OCI-LY7 (cell line): Measurements from ENCODE around the gene SERGEF. TPM values are rescaled to one million over a fixed set of nuclear protein-coding genes. Genes with fewer than 3 reads are reported as not detected.

ENCODE experiments used
- BruUV-seq: library from RNA; stranded (reverse); fragments of 400-500 nt; replicated peaks from 2 replicates; lab custom pipeline; 2021; lab: Mats Ljungman, UMichigan
- CTCF ChIA-PET: fragments of 300-600 bp; sonication (Branson Sonifier 250); formaldehyde crosslinking; loops from one replicate; lab custom pipeline; 2022; ENCODE audit warnings: antibody characterized with exemption; ENCODE audit not compliant: unreplicated experiment; lab: Charles Lee
- POLR2A ChIA-PET: fragments of 300-600 bp; sonication (Branson Sonifier 250); formaldehyde crosslinking; loops from one replicate; lab custom pipeline; 2022; ENCODE audit warnings: antibody characterized with exemption; lab: Charles Lee
- DNase-seq: peaks from one replicate; pipeline ENCODE4 v3.0.0-alpha.2; 2015; ENCODE audit warnings: low spot score
- H2AFZ ChIP-seq: fragments of 200-600 bp; sonication (generic), shearing (Covaris generic); 2 replicates; pipeline ENCODE4 v1.6.1; 2014; ENCODE audit warnings: mild to moderate bottlenecking, antibody characterized with exemption, low read length, moderate library complexity
- H3K27ac ChIP-seq: fragments of 200-600 bp; sonication (generic); 2 replicates; pipeline ENCODE4 v1.5.1; 2014; ENCODE audit warnings: mixed run types, low read depth, mild to moderate bottlenecking, moderate library complexity, low read length, inconsistent platforms; ENCODE audit not compliant: poor library complexity, severe bottlenecking
- H3K36me3 ChIP-seq: fragments of 200-600 bp; sonication (generic); 2 replicates; pipeline ENCODE4 v1.6.1; 2014; ENCODE audit warnings: mild to moderate bottlenecking, antibody characterized with exemption, low read length, moderate library complexity, mixed read lengths; ENCODE audit not compliant: insufficient read depth
- H3K4me1 ChIP-seq: fragments of 200-600 bp; sonication (generic); 2 replicates; pipeline ENCODE4 v1.5.1; 2014; ENCODE audit warnings: mild to moderate bottlenecking, low read length; ENCODE audit not compliant: insufficient read depth, poor library complexity, severe bottlenecking
- H3K4me2 ChIP-seq: fragments of 200-600 bp; sonication (generic); 2 replicates; pipeline ENCODE4 v1.6.1; 2014; ENCODE audit warnings: mild to moderate bottlenecking, low read length
- H3K4me3 ChIP-seq: fragments of 200-600 bp; sonication (generic); 2 replicates; pipeline ENCODE4 v1.5.1; 2014; ENCODE audit warnings: mild to moderate bottlenecking, low read depth, low read length; ENCODE audit not compliant: poor library complexity, severe bottlenecking
- H3K79me2 ChIP-seq: fragments of 200-600 bp; sonication (generic); 2 replicates; pipeline ENCODE4 v1.6.1; 2016; ENCODE audit warnings: low read depth, mild to moderate bottlenecking, low read length, moderate library complexity, mixed read lengths; ENCODE audit not compliant: insufficient read depth
- H3K9me2 ChIP-seq: fragments of 200-600 bp; sonication (generic); 2 replicates; pipeline ENCODE4 v1.6.1; 2016; ENCODE audit warnings: mild to moderate bottlenecking, low read length, mixed read lengths; ENCODE audit not compliant: insufficient read depth
- H3K9me3 ChIP-seq: fragments of 200-600 bp; sonication (generic); 2 replicates; pipeline ENCODE4 v1.6.1; 2014; ENCODE audit warnings: mild to moderate bottlenecking, mixed run types, low read length, mixed read lengths
- H4K20me1 ChIP-seq: fragments of 200-600 bp; sonication (generic); 2 replicates; pipeline ENCODE4 v1.6.1; 2014; ENCODE audit warnings: mild to moderate bottlenecking, antibody characterized with exemption, low read length, moderate library complexity, mixed read lengths; ENCODE audit not compliant: insufficient read depth
- CTCF ChIP-seq: fragments of 200-600 bp; sonication (generic); conservative IDR thresholded peaks from 2 replicates; pipeline ENCODE4 v1.5.1; 2014; ENCODE audit warnings: mild to moderate bottlenecking, antibody characterized with exemption, low read length, moderate library complexity, mixed read lengths
- EZH2phosphoT487 ChIP-seq: fragments of 200-600 bp; sonication (generic); IDR thresholded peaks from 2 replicates; pipeline ENCODE4 v1.6.1; 2018; ENCODE audit warnings: low read depth, borderline replicate concordance, mild to moderate bottlenecking, mixed run types, antibody characterized with exemption, low read length, moderate library complexity, mixed read lengths
- intact Hi-C: fragments of 100-400 bp; cut with micrococcal nuclease; formaldehyde crosslinking; loops from one replicate; pipeline ENCODE4 v1.10.0; 2022; ENCODE audit not compliant: unreplicated experiment
- total RNA-seq, 2 experiments: library from RNA; depleted of rRNA in 1 of 2; stranded (reverse); fragments of >200 nt in 1 of 2; shearing (Covaris generic) in 1 of 2; gene quantifications; 2 replicates each; pipeline ENCODE4 v1.2.3, GENCODE V29; 2014 to 2022

Gene SERGEF
- total RNA-seq, 2 experiments from 2014 or later, result 35.4 to 42.2 TPM

DNA sequence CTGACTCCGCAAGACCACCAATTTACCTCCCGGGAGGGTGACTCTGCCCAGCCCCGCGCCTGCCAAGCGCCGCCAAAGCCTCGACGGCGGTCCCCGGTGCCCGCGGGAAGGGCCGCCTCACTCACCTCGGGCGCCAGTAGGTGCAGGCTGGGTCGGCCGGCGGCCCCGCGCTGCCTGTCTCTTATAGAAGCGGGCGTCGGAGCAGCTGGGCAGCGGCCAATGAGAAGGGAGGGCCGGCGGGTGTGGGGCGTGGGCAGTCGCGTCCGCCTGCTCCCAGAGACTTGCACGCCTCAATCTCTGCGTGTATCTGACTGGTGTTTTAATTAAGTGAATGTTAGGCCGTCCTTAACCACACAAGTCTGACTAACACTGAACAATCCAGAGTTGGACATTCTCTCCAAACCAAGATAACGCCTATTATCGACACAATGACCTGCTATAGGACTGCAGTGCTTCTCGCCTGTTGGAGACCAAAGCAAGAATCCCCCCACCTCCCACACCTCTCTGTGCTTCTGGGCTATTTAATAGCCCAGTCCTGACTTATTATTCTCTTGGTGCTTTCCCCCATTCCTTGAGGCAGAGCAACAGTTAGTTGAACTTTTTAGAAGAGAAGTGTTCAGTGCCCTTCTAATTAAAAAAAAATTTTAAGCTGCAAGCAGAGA lies 33.4 kb upstream of the SERGEF start, which contains the start of gene TPH1:
Gene TPH1, minus strand, starts transcription at position 154 of the 662 bp plus-strand sequence. CDS start 5,507 bp downstream, outside the sequence.
- intact Hi-C loops, result no loop called here
- CTCF ChIA-PET, result no interaction called here
- Histone ChIP-seq H3K27ac (no peak within 1 kb of the TSS), H3K4me1 (no peaks in the 10 kb centered on the region), H3K79me2 (no peaks in the 10 kb centered on the region), H3K36me3 (no peaks in the 10 kb centered on the region), H3K4me2 (no peak within 1 kb of the TSS), H3K4me3 (no peak within 1 kb of the TSS), H3K9me2 (no peaks in the 10 kb centered on the region), H2AFZ (no peak within 1 kb of the TSS), H4K20me1 (no peaks in the 10 kb centered on the region), H3K9me3 (no peaks in the 10 kb centered on the region)
- no TSS peak for BruUV-seq
- no peak for DNase-seq
- POLR2A ChIA-PET, result no interaction called here
- TF ChIP-seq CTCF (no peak), EZH2phosphoT487 (no peak)

DNA sequence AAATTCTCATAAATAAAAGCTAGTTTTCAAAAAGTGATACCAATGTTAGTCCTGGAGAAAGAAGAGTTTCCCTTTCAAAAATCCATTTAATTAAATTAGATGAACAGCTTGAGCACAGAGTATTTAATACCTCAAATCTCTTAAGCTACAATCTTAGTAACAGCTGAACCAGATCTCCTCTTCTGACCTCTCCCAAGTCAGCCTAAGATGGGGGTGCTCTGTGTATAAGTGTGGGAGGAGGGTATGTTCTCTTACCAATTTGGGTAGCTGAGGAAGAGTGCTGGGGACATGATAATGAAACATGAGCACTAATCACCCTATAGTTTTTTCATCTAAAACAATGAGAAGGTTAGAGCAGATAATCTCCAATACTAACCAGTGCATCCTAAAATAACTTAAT lies 23.6 kb upstream of the SERGEF start:
- DNase-seq, result no peak

More for the DNA sequence above, 23.6 kb upstream of the SERGEF start:
- Histone ChIP-seq H3K9me3 (no peaks in the 10 kb centered on the region), H3K4me3 (no peak overlapping the region), H3K79me2 (no peaks in the 10 kb centered on the region), H3K4me2 (no peak overlapping the region), H3K36me3 (no peaks in the 10 kb centered on the region), H2AFZ (no peak overlapping the region), H3K27ac (no peak overlapping the region), H4K20me1 (no peaks in the 10 kb centered on the region; the same call in 1 of the 2 replicates), H3K4me1 (no peaks in the 10 kb centered on the region), H3K9me2 (no peaks in the 10 kb centered on the region)
- no peak for TF ChIP-seq CTCF
- TF ChIP-seq EZH2phosphoT487, result no peak
- ChIA-PET CTCF (no interaction called here), POLR2A (interaction anchor here (0.6 kb wide), 1 partner anchor 110 kb away, joined by 3 read pairs; no protein-coding TSS in a partner anchor)
- no TSS peak for BruUV-seq
- intact Hi-C loops, result no loop called here
